Measurements from ENCODE around the gene PNLIPRP2.

DNA sequence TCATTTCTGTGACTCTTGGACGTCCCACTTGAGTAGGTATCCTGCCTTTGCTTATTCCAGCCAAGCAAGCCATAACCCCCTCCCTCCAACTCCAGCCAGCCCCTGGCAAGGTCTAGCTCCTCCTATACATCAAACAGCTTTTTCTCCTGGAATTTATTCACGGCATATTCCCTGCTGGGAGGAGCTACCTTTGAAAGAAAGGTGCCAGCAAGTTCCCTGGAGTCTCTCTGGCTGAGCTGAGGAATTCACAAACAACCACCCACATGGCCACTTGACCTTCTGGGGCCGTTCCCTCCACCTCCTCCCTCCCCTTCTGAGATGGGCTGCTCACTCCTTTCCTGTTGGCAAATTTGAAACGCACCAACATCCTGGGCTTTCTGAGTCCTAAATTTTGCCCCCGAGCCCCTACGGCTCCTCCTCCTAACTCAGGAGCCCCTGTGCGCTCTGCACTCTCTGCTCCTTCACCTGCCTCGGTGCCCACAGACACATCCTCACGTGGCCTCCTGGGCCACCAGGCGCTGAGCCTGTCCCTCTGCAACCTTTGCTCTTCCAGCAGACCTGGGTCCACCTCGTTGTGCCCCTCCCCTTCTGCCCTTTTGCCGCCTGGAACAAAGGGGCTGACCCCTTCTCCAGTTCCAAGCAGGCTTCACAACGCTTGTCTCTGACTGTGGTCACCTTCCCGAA is 73.6 kb downstream of the PNLIPRP2 start:
- TF ChIP-seq, protein P1, sequence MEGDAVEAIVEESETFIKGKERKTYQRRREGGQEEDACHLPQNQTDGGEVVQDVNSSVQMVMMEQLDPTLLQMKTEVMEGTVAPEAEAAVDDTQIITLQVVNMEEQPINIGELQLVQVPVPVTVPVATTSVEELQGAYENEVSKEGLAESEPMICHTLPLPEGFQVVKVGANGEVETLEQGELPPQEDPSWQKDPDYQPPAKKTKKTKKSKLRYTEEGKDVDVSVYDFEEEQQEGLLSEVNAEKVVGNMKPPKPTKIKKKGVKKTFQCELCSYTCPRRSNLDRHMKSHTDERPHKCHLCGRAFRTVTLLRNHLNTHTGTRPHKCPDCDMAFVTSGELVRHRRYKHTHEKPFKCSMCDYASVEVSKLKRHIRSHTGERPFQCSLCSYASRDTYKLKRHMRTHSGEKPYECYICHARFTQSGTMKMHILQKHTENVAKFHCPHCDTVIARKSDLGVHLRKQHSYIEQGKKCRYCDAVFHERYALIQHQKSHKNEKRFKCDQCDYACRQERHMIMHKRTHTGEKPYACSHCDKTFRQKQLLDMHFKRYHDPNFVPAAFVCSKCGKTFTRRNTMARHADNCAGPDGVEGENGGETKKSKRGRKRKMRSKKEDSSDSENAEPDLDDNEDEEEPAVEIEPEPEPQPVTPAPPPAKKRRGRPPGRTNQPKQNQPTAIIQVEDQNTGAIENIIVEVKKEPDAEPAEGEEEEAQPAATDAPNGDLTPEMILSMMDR (IDR thresholded peaks at IDR 0.05; ENCODE audit: insufficient read depth, low read length, poor library complexity, severe bottlenecking): no peak
- TF ChIP-seq EZH2phosphoT487 (conservative IDR thresholded peaks at IDR 0.05; ENCODE audit: low read length): no peak
